PFSK-1 (cell line): Measurements from ENCODE around the gene RBM17.

Experiments
- FOXP2 ChIP-seq: optimal IDR thresholded peaks from 2 replicates; pipeline ENCODE3; 2011; ENCODE audit warnings: borderline replicate concordance, control low read depth, inconsistent platforms; ENCODE audit not compliant: insufficient read depth; ENCODE audit errors: extremely low read length, extremely low read depth
- POLR2AphosphoS5 ChIP-seq: IDR thresholded peaks from 2 replicates; pipeline ENCODE4 v1.6.1; 2012; ENCODE audit warnings: low read depth, mild to moderate bottlenecking, control low read depth, low read length, moderate library complexity
- REST ChIP-seq, 2 experiments: IDR thresholded peaks; 2 replicates each; pipeline versions ENCODE4 v1.6.1 to v1.8.0; 2011 to 2012; ENCODE audit warnings: low read depth in 2 of 2, low read length in 2 of 2, control low read depth in 1 of 2, inconsistent platforms in 1 of 2, mild to moderate bottlenecking in 1 of 2, moderate library complexity in 1 of 2; ENCODE audit not compliant: insufficient read depth in 1 of 2
- SIN3A ChIP-seq: IDR thresholded peaks from 2 replicates; pipeline ENCODE4 v1.6.1; 2012; ENCODE audit warnings: mild to moderate bottlenecking, low read length, moderate library complexity, borderline replicate concordance; ENCODE audit not compliant: insufficient read depth
- TAF1 ChIP-seq: IDR thresholded peaks from 2 replicates; pipeline ENCODE4 v1.6.1; 2012; ENCODE audit warnings: low read length, control low read depth, borderline replicate concordance; ENCODE audit not compliant: insufficient read depth

- TF ChIP-seq REST (IDR thresholded peaks at IDR 0.05; ENCODE audit: insufficient read depth in 1 of 2, low read depth in 2 of 2, low read length in 2 of 2) = no peak
- no peak for TF ChIP-seq SIN3A
- TF ChIP-seq POLR2AphosphoS5 = no peak
- no peak for TF ChIP-seq TAF1
- TF ChIP-seq FOXP2 = no peak
Measured at GRCh38 chr10:6161921-6162320, 73.1 kb downstream of the RBM17 start.
